ENCODE data around the gene LRRN4CL. TPM values are rescaled to one million over a fixed set of nuclear protein-coding genes. Genes with fewer than 3 reads are reported as not detected.
A peak's percentile ranks its signal among the peaks of the same experiment; 100 is the strongest.

Gene LRRN4CL
- total RNA-seq, 1 donor from 2014 or later = 1.8 TPM

GRCh38 chr11:62715150-62716130, 26.1 kb upstream of the LRRN4CL start:
- Mint-ChIP-seq H3K27ac (ENCODE audit: unreplicated experiment) (no peak overlapping the region), H3K4me1 (ENCODE audit: low read depth, unreplicated experiment) (peaks cover 2% of the 10 kb centered on the region), H3K4me3 (ENCODE audit: unreplicated experiment) (no peak overlapping the region), H3K9me3 (ENCODE audit: unreplicated experiment) (peaks cover 5% of the 10 kb centered on the region), H3K36me3 (ENCODE audit: unreplicated experiment) (peaks cover 5% of the 10 kb centered on the region), H3K27me3 (ENCODE audit: unreplicated experiment) (peaks cover 3% of the 10 kb centered on the region)
- DNase-seq = no peak
- no peak for TF ChIP-seq CTCF (IDR thresholded peaks at IDR 0.05; ENCODE audit: partially characterized antibody, unreplicated experiment)

- H3K9me3 Mint-ChIP-seq (ENCODE audit: unreplicated experiment) = peaks cover 14% of the 10 kb centered on the region
- TF ChIP-seq CTCF (IDR thresholded peaks at IDR 0.05; ENCODE audit: partially characterized antibody, unreplicated experiment) = no peak
- no peak for DNase-seq
- H3K36me3 Mint-ChIP-seq (ENCODE audit: unreplicated experiment) = peaks cover 5% of the 10 kb centered on the region
- peak overlapping the region; percentile 64 for H3K27ac Mint-ChIP-seq (ENCODE audit: unreplicated experiment)
- H3K27me3 Mint-ChIP-seq (ENCODE audit: unreplicated experiment) = peaks cover 6% of the 10 kb centered on the region
- no peak overlapping the region for H3K4me3 Mint-ChIP-seq (ENCODE audit: unreplicated experiment)
- peaks cover 8% of the 10 kb centered on the region for H3K4me1 Mint-ChIP-seq (ENCODE audit: low read depth, unreplicated experiment)
Measured at GRCh38 chr11:62713343-62713742, 24.0 kb upstream of the LRRN4CL start.

- peak overlapping the region; percentile 15 for H3K27ac Mint-ChIP-seq (ENCODE audit: unreplicated experiment)
- peaks cover 12% of the 10 kb centered on the region for H3K9me3 Mint-ChIP-seq (ENCODE audit: unreplicated experiment)
- peaks cover 6% of the 10 kb centered on the region for H3K4me1 Mint-ChIP-seq (ENCODE audit: low read depth, unreplicated experiment)
Measured at GRCh38 chr11:62712861-62713260, 23.5 kb upstream of the LRRN4CL start.

GRCh38 chr11:62712276-62712812, 23.0 kb upstream of the LRRN4CL start:
- H3K36me3 Mint-ChIP-seq (ENCODE audit: unreplicated experiment) = no peaks in the 10 kb centered on the region
- H3K27ac Mint-ChIP-seq (ENCODE audit: unreplicated experiment) = peak overlapping the region; percentile 8
- no peak overlapping the region for H3K4me3 Mint-ChIP-seq (ENCODE audit: unreplicated experiment)
- H3K9me3 Mint-ChIP-seq (ENCODE audit: unreplicated experiment) = peaks cover 13% of the 10 kb centered on the region
- no peak for DNase-seq
- H3K4me1 Mint-ChIP-seq (ENCODE audit: low read depth, unreplicated experiment) = peaks cover 6% of the 10 kb centered on the region
- peaks cover 8% of the 10 kb centered on the region for H3K27me3 Mint-ChIP-seq (ENCODE audit: unreplicated experiment)
- no peak for TF ChIP-seq CTCF (IDR thresholded peaks at IDR 0.05; ENCODE audit: partially characterized antibody, unreplicated experiment)

More at GRCh38 chr11:62712861-62713260, 23.5 kb upstream of the LRRN4CL start:
- H3K27me3 Mint-ChIP-seq (ENCODE audit: unreplicated experiment) = peaks cover 6% of the 10 kb centered on the region
- no peak for DNase-seq
- no peaks in the 10 kb centered on the region for H3K36me3 Mint-ChIP-seq (ENCODE audit: unreplicated experiment)
- H3K4me3 Mint-ChIP-seq (ENCODE audit: unreplicated experiment) = no peak overlapping the region
- no peak for TF ChIP-seq CTCF (IDR thresholded peaks at IDR 0.05; ENCODE audit: partially characterized antibody, unreplicated experiment)

GRCh38 chr11:62710001-62710345, 20.6 kb upstream of the LRRN4CL start:
- Mint-ChIP-seq H3K36me3 (ENCODE audit: unreplicated experiment) (no peaks in the 10 kb centered on the region), H3K4me3 (ENCODE audit: unreplicated experiment) (peak overlapping the region; percentile 98), H3K27ac (ENCODE audit: unreplicated experiment) (peak overlapping the region; percentile 99), H3K4me1 (ENCODE audit: low read depth, unreplicated experiment) (peaks cover 8% of the 10 kb centered on the region), H3K9me3 (ENCODE audit: unreplicated experiment) (peaks cover 28% of the 10 kb centered on the region), H3K27me3 (ENCODE audit: unreplicated experiment) (peaks cover 17% of the 10 kb centered on the region)
- TF ChIP-seq CTCF (IDR thresholded peaks at IDR 0.05; ENCODE audit: partially characterized antibody, unreplicated experiment) = no peak
- no peak for DNase-seq
